Femur (tissue), 1 donor: ENCODE measurements around the gene CTCFL.
"Not testable (repeated sequence)": the region's sequence is repeated elsewhere in the genome, so short reads cannot be mapped to it uniquely, and the experiment has no call there.

Experiments
- DNase-seq: peaks from one replicate; pipeline ENCODE4 v3.0.0-alpha.2; 2017

CTCFL gene

DNA sequence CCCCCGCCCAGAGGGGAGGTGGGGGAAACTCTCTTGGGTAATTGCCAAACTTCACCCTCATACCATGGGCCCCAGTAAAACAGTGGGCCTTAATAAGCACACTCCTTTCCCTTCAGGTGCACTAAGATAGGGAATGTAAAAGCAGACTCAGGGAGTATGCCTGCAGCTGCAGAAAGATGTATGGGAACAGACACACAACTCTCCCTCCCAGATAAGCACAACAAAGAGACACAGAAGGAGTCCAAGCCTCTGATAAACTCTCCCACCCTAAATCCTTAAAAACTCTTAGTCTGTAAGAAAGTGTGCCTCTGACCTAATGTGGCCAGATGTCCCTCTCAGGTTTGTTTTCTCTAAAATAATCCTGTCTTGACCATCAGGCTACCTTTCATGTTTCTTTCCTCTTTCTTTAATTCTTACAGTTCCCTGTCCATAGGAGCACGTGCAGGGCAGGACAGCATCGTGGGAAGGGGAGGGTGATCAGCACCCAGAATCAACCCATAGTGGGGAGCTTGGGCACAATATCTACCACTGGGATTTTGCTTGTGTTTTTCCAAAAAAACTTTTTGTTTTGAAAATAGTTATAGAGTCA lies 11.3 kb upstream of the CTCFL start:
- no peak for DNase-seq

DNA sequence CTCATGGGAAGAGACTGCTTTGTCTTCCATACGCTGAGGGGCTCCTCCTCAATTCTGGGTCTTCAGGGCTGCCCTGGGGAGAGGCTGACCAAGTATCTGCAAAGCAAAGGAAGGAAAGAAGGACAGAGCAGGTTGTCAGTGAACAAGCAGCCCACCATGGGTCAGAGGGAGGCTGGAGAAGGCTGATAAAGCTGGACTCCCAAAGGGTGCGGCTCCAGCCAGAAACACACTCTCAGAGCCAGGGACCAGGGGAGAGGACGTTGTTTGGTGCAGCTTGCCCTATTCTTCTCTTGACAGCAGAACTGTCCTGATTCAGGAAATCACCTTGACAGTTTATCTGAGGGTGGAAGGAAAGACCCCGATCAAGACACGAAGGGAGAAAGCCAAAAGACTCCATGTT lies 10.4 kb upstream of the CTCFL start:
- no peak for DNase-seq

DNA sequence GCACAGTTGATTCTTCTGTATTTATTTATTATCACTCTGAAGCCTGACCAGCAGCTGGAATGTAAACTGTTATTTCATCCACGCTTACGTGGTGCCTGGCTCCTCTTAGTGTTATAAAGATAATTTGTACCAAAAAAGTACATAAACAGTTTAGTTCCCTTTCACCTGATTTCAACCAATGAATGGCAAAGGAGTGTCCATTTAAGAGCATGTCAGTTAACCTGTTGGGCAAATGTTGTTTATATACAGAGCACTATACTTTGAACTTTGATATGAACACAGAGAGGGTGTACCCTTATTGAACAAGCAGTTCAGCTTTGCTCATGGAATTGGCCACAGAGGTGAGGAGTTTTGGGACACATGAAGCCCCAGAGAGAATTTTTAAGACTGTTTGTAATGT lies 7.2 kb upstream of the CTCFL start:
- no peak for DNase-seq

DNA sequence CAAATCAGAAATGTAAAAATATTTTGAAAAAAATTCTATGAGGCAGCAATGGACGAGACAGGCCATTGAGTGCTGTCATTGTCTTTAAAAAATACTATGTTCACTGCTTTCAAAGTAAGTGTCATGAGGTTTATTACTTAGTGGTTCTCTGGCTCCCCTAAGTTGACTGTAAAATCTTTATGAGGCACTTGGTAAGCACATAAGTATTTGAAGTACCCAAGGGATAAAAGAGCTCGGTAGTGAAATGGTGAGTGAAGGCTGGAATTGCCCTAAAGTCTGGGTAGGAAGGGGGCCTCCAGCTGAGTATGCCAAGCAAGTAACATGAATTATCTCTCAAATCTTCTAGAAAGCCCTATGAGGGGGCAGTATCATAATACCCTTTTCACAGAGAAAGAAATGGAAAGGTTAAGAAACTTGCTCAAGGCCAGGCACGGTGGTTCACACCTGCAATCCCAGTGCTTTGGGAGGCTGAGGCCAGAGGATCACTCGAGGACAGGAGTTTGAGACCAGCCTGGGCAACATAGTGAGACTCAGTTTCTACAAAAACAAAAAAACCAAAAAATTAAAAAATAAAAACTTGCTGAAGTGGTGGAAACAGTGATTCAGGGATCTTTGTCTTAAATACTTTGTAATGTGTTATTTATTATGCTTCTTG lies 5.5 kb upstream of the CTCFL start:
- DNase-seq = no peak

DNA sequence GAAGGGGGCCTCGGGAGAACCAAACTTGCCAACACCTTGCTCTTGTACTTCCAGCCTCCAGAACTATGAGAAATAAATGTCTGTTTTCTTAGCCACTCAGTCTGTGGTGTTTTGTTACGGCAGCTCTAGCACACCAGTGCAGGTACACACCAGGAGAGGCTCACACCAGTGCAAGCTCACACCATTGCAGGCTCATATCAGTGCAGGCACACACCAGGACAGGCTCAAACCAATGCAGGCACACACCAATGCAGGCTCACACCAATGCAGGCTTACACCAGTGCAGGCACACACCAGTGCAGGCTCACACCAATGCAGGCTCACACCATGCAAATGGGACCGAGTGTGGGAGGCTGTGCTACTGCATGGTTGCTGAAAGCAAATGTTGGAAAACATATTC lies 4.9 kb upstream of the CTCFL start:
- no peak for DNase-seq

DNA sequence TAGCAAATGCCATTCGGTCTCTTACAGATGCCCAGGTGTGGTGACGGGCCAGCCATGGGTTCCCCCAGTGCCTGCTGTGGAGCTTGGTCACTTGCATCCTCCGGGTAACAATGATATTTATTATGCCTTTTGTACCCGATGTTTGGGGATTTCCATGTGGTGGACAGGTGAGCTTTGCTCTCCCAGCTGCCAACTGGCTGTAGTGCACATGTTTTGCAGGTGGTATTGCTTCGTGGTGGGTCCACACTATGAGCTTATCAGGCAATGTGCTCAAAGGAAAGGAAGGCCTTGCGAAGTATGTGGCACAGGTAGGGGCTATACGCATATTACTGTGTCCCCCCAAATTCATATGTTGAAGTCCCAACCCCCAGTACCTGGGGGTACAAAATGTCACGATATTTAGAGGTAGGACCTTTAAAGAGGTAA lies 4.2 kb upstream of the CTCFL start:
- DNase-seq = no peak

DNA sequence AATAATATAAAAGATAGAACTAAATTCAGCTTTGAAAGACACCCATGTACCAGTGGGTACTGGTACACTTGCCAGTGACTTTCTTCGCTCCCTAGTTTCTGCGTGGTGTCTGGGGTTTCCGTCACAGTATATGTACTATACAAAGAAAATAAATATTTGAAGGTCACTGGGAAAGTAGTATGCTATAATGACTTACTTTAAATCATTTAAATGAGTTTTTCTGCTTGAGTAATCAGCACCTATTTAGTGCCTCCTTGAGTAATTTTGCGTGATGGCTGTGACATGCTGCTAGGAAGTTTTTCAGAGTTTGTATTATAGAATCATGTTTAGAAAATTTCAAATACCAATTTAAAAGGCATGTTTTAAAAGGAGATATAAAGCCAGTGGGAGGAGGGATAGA lies 3.2 kb upstream of the CTCFL start:
- no peak for DNase-seq

DNA sequence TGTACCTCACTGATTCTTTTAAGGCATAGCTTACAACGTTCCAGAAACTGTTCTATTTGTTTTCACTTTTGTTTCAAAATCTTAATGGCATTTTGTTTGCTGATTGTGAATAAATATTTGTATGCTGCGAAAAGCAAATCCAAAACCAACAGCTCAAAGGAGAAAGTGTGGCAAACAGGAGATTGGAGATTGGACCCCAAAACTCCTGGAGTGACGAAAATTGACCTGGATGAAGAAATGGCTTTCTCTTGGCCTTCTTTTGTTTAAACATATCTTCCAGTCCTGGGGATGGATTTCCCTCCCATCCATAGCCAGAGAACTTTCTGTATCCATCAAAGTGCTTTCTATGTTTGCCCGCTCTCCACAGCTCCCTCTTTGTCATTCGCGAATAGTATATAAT lies 2.8 kb upstream of the CTCFL start:
- DNase-seq = no peak

DNA sequence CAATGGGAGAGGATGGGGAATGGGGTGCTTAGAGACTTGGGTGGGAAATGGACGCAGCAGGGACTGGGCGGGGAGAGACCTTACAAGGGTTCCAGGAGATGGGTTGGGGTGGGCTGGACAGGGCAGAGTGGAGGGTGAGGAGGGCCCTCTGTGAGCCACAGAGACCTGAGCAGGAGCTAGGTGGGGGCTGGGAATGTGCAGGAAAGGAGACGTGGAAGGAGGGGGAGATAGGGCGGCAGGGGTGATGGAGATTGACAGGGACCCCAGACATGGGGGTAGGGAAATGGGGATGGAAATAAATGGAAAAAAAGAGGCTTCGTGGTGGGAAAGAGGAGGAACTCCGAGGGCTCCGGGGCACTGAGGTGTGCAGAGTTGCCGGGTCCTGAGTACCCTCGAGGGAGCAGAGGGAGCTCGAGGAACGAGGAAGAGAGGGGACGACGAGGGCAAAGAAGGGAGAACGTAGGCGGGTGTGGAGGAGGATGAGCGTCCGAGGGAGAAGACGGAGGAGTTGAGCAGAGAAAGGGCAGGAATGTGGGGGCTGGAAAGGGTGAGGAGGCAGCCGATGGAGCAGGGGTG lies 2.0 kb upstream of the CTCFL start:
- no peak for DNase-seq

DNA sequence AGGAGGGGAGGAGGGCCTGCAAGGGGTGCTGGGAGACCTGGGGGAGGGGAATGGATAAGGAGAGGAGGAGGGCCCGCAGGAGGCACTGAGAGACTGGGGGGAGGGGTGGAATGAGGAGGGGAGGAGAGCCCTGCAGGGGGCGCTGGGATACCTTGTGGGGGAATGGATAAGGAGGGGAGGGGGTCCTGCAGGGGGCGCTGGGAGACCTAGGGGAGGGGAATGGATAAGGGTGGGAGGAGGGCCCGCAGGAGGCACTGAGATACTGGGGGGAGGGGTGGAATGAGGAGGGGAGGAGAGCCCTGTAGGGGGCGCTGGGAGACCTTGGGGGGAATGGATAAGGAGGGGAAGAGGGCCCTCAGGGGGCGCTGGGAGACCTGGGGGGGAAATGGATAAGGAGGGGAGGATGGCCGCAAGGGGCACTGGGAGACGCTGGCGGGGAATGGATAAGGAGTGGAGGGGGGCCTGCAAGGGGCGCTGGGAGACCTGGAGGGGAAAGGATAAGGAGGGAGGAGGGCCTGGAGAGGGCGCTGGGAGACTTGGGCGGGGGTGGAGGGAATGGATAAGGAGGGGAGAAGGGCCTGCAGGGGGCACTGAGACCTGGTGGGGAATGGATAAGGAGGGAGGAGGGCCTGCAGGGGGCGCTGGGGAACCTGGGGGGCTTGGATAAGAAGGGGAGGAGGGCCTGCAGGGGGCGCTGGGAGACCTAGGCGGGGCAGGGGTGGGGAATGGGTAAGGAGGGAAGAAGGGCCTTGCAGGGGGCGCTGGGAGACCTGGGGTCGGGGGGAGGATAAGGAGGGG lies 1.3 kb upstream of the CTCFL start:
- no peak for DNase-seq

DNA sequence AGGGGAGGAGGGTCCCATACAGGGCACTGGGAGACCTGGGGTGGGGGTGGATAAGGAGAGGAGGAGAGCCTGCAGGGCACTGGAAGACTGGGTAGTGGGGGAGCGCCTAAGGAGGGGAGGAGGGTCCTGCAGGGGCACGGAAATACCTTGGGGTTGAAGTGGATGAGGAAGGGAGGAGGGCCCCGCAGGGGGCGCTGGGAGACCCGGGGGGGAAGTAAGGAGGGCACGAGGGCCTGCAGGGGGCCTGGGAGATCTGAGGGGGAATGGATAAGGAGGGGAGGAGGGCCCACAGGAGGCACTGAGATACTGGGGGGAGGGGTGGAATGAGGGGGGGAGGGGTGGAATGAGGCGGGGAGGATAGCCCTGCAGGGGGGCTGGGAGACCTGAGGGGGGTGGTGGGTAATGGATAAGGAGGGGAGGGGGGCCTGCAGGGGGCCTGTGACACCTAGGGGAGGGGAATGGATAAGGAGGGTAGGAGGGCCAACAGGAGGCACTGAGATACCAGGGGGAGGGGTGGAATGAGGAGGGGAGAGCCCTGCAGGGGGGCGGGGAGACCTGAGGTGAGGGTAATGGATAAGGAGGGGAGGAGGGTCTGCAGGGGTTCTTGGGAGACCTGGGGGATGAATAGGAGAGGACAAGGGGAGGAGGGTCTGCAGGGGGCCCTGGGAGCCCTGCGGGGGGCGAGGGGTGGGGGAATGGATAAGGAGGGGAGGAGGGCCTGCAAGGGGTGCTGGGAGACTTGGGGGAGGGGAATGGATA lies 567 bp upstream of the CTCFL start:
- DNase-seq = no peak

DNA sequence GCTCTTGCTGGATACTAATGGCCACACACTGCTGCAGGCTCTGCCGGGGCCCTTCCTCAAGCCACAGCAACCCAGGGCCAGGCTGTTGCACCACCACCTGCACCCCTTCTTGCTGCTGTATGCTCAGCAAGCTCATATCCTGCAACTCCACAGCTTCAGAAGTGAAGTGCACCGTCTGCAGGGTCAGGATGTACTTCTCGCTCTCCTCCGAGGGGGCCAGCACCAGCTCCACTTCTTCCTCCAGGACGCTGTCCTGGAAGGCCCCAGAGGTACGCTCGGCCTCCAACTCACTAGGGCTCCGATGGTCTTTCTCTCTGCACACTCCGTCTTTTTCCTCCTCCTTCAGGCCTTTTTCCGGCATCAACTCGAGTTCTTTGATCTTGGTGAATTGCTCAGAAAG lies 1.2 kb downstream of the CTCFL start:
- no peak for DNase-seq

DNA sequence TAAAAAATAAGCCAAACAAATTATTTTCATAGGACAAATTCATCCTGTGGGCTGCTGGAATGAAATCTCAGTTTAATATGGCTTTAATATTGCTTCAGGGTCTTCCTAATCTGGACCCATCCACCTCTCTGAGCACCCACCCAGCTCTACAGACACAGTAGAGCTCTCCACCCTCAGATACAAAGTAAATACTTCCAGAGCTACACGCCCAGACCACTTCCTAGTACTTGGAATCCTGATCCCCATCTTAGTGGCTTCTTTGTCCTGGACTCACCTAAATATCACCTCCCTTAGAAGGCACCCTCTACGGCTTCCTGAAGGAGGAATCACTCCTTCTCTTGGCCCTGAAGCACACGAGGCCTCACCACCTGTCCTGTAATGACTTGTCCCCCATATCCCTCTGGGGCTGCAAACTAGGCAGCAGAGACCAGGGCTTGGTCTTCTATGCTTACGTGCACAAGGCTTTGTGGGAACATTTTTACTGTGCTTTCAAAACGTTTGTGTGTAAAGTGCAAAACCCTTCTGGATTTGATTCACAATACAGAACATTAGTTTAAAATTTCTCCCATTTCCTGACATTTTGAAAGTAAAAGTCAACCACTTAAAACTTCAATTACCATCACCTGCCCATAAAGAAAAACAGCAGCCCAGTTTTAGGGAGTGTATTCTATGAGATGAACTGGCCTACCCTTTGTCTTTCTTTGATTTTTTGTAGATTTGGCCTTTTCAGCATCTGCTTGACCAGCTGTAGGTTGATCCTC lies 2.4 kb downstream of the CTCFL start:
- no peak for DNase-seq

DNA sequence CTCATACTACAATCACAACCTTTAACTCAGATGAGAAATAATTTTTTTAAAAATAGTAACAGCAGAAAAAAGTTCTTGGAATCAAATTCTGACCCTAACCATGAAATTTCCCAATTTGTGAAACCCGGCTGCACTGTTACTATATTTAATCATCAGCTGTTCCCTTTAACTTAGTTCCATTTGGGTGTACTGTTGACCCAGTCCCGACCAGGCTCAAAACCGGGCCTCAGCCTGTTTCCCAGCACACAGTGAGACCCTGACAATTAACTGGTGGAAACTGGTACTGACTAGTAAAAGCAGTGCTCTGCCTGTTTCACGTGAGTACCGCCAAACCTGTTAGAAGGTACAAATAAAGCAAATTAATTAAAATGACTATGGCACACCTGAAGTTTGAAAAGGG lies 7.0 kb downstream of the CTCFL start:
- no peak for DNase-seq

DNA sequence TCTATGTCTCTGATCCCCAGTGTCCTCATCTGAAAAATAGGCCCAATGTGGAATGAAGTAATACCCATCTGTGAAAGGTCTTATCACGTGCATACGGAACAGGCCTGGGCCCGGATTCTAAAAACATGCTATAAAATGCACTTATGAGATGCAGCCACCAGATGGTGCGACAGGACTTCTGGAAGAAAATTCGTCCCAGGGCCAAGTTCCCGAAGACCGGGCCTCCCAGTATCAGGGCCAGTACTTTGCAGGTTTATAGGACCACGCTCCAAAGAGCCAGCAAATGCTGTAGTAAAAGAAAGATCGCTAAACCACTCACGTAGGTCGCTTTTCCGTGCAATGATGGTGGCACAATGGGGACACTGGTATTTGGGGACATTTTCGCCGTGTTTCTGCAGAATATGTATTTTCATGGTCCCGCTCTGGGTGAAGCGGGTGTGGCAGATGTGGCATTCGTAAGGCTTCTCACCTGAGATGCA lies 10.6 kb downstream of the CTCFL start:
- DNase-seq = peak; percentile 77

DNA sequence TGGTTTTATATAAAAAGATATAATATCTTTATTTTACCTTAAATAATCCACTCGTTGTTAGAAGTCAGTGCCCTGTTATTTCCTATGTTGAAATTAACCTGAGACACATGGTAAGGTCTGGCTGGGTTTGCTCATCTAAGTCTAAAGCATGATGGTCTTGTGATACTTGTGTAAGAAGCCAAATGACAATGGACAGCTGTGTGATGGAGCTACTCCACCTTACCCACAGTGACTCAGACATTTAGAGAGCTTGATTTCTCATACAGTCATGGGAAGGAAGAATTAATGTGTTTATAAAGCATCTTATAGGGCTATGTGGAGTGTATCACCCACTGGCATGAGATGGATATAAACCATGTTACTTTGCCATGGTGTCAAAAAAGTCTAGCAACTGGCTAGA lies 11.7 kb downstream of the CTCFL start:
- DNase-seq = no peak

DNA sequence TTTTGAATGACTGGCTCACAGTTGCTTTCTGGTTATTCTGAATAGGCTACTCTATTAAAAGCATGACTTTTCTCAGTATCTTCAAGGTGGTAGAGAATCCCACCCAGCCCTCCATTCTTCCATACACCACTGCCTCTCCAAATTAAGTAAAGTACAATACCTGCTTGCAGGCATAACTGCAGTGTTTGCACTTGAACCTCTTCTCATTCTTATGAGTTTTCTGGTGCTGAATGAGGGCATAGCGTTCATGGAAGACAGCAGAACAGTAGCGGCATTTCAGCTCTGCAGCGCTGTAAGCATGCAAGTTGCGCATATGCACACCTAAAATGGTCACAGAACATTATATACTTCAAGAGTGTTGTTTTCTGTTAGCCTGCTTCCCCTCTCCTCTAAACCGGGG lies 12.5 kb downstream of the CTCFL start:
- DNase-seq = no peak

DNA sequence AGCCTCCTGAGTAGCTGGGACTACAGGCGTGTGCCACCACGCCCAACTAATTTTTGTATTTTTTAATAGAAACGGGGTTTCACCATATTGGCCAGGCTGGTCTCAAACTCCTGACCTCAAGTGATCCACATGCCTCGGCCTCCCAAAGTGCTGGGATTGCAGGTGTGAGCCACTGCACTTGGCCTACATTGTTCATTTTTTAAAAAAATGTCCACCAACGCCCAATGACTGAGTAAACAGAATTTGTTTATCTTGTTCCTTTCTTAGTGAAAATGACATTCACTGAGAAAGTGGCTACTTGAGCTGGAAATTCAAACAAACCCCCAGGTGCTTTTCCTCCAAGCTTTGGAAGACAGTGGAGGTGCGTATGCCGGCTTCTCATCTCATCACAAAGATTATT lies 13.2 kb downstream of the CTCFL start:
- not testable (repeated sequence) for DNase-seq

DNA sequence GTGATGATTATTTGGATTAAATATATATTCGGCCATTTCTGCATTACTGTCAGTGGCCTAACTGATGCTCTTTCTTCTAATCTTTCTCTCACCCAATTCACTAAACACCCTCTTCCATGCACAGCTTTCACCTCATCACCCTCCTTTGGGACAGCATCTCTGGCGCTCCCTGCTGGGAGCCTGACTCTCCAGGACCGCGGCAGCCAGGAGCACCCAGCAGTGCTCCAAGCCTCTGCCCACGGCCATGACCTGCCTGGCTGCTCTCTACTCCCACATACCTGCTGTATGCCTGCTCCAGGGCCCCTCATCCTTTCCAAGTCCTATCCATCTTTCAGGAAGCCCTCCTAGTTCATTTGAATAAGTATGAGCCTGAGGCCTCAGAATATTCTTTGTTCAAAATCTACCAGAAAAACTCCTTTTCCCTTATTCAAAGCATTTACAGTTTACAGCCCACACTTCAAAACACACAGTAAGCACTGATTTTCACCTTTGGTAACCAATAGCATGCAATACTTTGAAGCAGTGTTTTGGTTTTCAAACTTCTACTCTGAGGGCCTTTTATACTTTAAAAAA lies 15.2 kb downstream of the CTCFL start:
- no peak for DNase-seq

DNA sequence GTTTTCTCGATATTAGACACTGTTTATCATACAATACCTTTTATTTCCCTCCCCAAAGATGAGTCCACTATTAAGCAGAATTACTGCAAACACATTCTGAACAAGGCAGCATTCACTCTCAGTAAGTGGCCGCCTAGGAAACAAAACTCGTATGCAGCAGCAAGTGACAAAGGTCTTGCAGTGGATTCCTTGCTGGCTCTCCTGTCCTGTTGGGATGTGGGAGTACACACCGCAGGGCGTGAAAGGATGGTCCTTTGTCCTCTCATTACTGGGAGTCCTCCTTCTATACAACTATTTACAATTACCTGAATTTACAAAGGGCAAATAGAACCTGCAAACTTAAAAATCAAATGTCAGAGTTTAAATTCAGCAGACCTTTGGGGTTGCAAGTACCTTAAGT lies 16.1 kb downstream of the CTCFL start:
- no peak for DNase-seq

DNA sequence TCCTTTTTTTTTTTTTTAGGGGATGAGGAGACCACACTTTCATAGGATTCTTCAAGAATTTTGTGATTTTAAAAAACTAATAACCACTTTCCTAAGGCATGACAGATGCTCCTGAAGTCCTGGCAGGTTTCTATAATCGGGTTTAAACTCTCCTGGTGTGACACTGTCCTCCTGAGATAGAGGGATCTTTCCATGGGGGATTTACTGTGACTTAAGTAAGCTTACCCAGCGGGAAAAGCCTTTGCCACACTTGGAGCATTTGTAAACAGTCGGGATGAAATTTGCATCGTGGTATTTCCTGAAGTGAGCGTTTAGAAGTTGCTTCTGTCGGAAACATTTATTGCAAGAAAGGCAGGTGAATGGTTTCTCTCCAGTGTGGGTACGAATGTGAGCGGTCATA lies 16.6 kb downstream of the CTCFL start:
- DNase-seq = no peak

DNA sequence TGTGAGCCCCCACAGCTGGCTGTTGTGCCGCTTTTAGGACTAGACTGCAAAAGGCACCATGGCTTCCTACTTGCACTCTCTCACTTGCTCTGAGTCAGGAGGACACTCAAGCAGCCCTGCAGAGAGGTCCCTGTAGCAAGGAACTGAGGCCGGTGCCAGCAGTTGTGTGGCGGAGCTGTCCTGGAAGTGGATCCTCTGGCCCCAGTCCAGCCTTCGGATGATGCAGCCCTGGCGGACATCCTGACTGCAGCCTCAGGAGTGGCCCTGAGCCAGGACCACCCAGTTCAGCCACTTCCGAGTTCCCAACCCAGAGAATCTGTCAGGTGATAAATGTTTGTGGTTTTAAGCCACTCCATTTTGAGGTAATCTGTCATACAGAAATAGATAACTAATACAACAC lies 17.5 kb downstream of the CTCFL start:
- DNase-seq = peak; percentile 40
